ENCODE measurements around the gene AGO1. TPM values are rescaled to one million over a fixed set of nuclear protein-coding genes. Genes with fewer than 3 reads are reported as not detected.

Gene AGO1
- total and polyA plus RNA-seq, 2 experiments from 2014 or later, result 7.6 to 22.2 TPM

DNA sequence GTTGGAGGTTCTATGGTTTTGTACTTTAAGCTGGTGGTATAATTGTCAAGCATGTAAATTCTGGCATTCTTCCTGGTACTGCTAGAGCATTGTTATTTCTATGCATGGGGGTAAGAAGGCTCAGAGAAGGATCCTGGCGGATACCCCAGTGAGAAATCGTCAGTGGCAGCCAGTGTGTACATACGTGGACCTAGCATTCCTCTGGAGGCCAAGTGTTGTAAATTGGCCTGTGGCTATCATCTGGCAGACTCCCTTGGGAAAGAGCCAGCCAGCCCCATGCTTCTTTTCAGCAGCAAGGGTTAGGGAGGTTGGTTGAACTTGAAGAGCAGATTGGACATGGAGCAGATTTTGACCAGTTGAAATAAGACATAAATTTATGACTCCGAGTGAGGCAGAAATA is 42.7 kb downstream of the AGO1 start:
- TF ChIP-seq CTCF (IDR thresholded peaks at IDR 0.05; ENCODE audit: poor library complexity) (no peak), EZH2phosphoT487 (IDR thresholded peaks at IDR 0.05; ENCODE audit: low read depth, severe bottlenecking, unreplicated experiment) (no peak), EZH2 (IDR thresholded peaks at IDR 0.05; ENCODE audit: borderline replicate concordance) (no peak)
- no peaks in the 10 kb centered on the region for H3K9me3 ChIP-seq (ENCODE audit: low read depth)
- no peaks in the 10 kb centered on the region for H3K36me3 ChIP-seq (replicated peaks; ENCODE audit: insufficient read depth, low read depth)
- 75% methylated on average over 4 of the region's 4 CpGs for WGBS (ENCODE audit: low lambda C conversion rate, missing lambda C conversion rate)
- no peaks in the 10 kb centered on the region for H3K79me2 ChIP-seq
- H3K9me2 ChIP-seq (replicated peaks; ENCODE audit: insufficient read depth), result no peaks in the 10 kb centered on the region
- H3K4me2 ChIP-seq, result no peak overlapping the region
- H3K4me1 ChIP-seq (ENCODE audit: insufficient read depth), result peaks cover 4% of the 10 kb centered on the region
- H3K27ac ChIP-seq, result no peak overlapping the region
- no peak overlapping the region for H2AFZ ChIP-seq
- H4K20me1 ChIP-seq (ENCODE audit: insufficient read depth, poor library complexity, severe bottlenecking), result no peaks in the 10 kb centered on the region
- no peak for DNase-seq (ENCODE audit: low spot score)
- no peak overlapping the region for H3K4me3 ChIP-seq
- H3K27me3 ChIP-seq, result no peaks in the 10 kb centered on the region

GRCh38 chr1:35927472-35927871 is 44.5 kb downstream of the AGO1 start:
- Histone ChIP-seq H3K27ac (no peak overlapping the region), H4K20me1 (ENCODE audit: insufficient read depth, poor library complexity, severe bottlenecking) (peaks cover 2% of the 10 kb centered on the region), H3K27me3 (no peaks in the 10 kb centered on the region), H3K4me1 (ENCODE audit: insufficient read depth) (peaks cover 8% of the 10 kb centered on the region), H3K4me2 (no peak overlapping the region), H3K79me2 (peaks cover 12% of the 10 kb centered on the region), H3K9me3 (ENCODE audit: low read depth) (no peaks in the 10 kb centered on the region), H3K36me3 (replicated peaks; ENCODE audit: insufficient read depth, low read depth) (no peaks in the 10 kb centered on the region), H3K9me2 (replicated peaks; ENCODE audit: insufficient read depth) (no peaks in the 10 kb centered on the region), H2AFZ (no peak overlapping the region), H3K4me3 (no peak overlapping the region)
- TF ChIP-seq EZH2 (IDR thresholded peaks at IDR 0.05; ENCODE audit: borderline replicate concordance) (no peak), CTCF (IDR thresholded peaks at IDR 0.05; ENCODE audit: poor library complexity) (no peak), EZH2phosphoT487 (IDR thresholded peaks at IDR 0.05; ENCODE audit: low read depth, severe bottlenecking, unreplicated experiment) (no peak)
- DNase-seq (ENCODE audit: low spot score), result no peak
- WGBS (ENCODE audit: low lambda C conversion rate, missing lambda C conversion rate), result 67% methylated on average over 3 of the region's 3 CpGs

GRCh38 chr1:35929730-35930592 is 47.0 kb downstream of the AGO1 start:
- Histone ChIP-seq H3K4me2 (peak overlapping the region; percentile 88), H3K27me3 (no peaks in the 10 kb centered on the region), H3K4me3 (peak overlapping the region; percentile 86), H3K9me3 (ENCODE audit: low read depth) (no peaks in the 10 kb centered on the region), H4K20me1 (ENCODE audit: insufficient read depth, poor library complexity, severe bottlenecking) (peaks cover 11% of the 10 kb centered on the region), H3K36me3 (replicated peaks; ENCODE audit: insufficient read depth, low read depth) (no peaks in the 10 kb centered on the region), H3K4me1 (ENCODE audit: insufficient read depth) (peaks cover 25% of the 10 kb centered on the region), H3K27ac (peak overlapping the region; percentile 99), H3K9me2 (replicated peaks; ENCODE audit: insufficient read depth) (no peaks in the 10 kb centered on the region), H2AFZ (peak overlapping the region; percentile 62), H3K79me2 (peaks cover 37% of the 10 kb centered on the region)
- no peak for TF ChIP-seq EZH2 (IDR thresholded peaks at IDR 0.05; ENCODE audit: borderline replicate concordance)
- WGBS (ENCODE audit: low lambda C conversion rate, missing lambda C conversion rate), result 2% methylated on average over 15 of the region's 15 CpGs
- peak; percentile 65 for DNase-seq (ENCODE audit: low spot score)
